Stimulated activated CD4-positive, alpha-beta T cell treated with anti-CD3 and anti-CD28 coated beads, Interleukin-4, amount 100 ng/mL, for 1 hour (primary cell): ENCODE data around the gene CD48.

Experiments used
- DNase-seq: peaks from one replicate; pipeline ENCODE4 v3.0.0-alpha.2; 2020

CD48 gene

GRCh38 chr1:160629286-160630210, 82.1 kb downstream of the CD48 start:
- DNase-seq: peak; percentile 59

GRCh38 chr1:160628799-160629263, 82.8 kb downstream of the CD48 start:
- no peak for DNase-seq
